Esophagus muscularis mucosa (tissue), 3 donors: ENCODE results near the gene SLC35G6.

ENCODE experiments used
- CTCF ChIP-seq, 3 experiments: fragments of 200-600 bp in 2 of 3; fragments of 450-650 bp in 1 of 3; sonication (generic) in 2 of 3; IDR thresholded peaks; one replicate each; pipeline ENCODE4 v1.5.1; 2017 to 2019; ENCODE audit warnings: antibody characterized with exemption in 3 of 3, mild to moderate bottlenecking in 2 of 3, moderate library complexity in 1 of 3
- POLR2A ChIP-seq: fragments of 450-650 bp; IDR thresholded peaks from one replicate; pipeline ENCODE4 v1.6.1; 2017; ENCODE audit warnings: antibody characterized with exemption, moderate library complexity, mild to moderate bottlenecking, low read depth
- POLR2AphosphoS5 ChIP-seq, 2 donors: sonication (generic); formaldehyde crosslinking; IDR thresholded peaks; one replicate each; pipeline ENCODE4 v1.6.1; 2017; ENCODE audit warnings: antibody characterized with exemption in 2 of 2

GRCh38 chr17:7445619-7445968 lies 35.7 kb upstream of the SLC35G6 start:
- TF ChIP-seq POLR2AphosphoS5 (IDR thresholded peaks at IDR 0.05) (no peak), POLR2A (no peak), CTCF (IDR thresholded peaks at IDR 0.05) (no peak)
